Stimulated activated naive CD8-positive, alpha-beta T cell treated with anti-CD3 and anti-CD28 coated beads, Interleukin-15, Interleukin-2, amounts not matched to agents 100 U/mL and 50 U/mL, for 24 hours (primary cell): ENCODE measurements around the gene ALKBH3.

Experiments used
- ATAC-seq: fragments of 150-1000 bp; cut with Tn5 transposase; one replicate; pipeline ENCODE4 v1.10.0; 2021
- DNase-seq: peaks from one replicate; pipeline ENCODE4 v3.0.0; 2021

Gene ALKBH3

GRCh38 chr11:43962383-43963278, 82.0 kb downstream of the ALKBH3 start:
- DNase-seq (no peak), ATAC-seq (no peak)

- DNase-seq (no peak), ATAC-seq (no peak)
Observed at GRCh38 chr11:43963279-43963620, 82.6 kb downstream of the ALKBH3 start.

GRCh38 chr11:43967661-43968060, 87.0 kb downstream of the ALKBH3 start:
- DNase-seq = no peak
- no peak for ATAC-seq

GRCh38 chr11:43968719-43969118, 88.1 kb downstream of the ALKBH3 start:
- DNase-seq (no peak), ATAC-seq (no peak)

GRCh38 chr11:43969543-43969942, 88.9 kb downstream of the ALKBH3 start:
- DNase-seq (no peak), ATAC-seq (no peak)
